H9 (cell line): Measurements from ENCODE around the gene RXRB. TPM values are rescaled to one million over a fixed set of nuclear protein-coding genes. Genes with fewer than 3 reads are reported as not detected.

Source experiments
- DNase-seq: peaks from one replicate; pipeline ENCODE4 v3.0.0-alpha.2; 2017
- H2AFZ ChIP-seq: one replicate; pipeline ENCODE4 v1.6.1; 2013; ENCODE audit warnings: mild to moderate bottlenecking, low read length, control low read depth, moderate library complexity
- H2AK5ac ChIP-seq: 2 replicates; pipeline ENCODE4 v1.6.1; 2013; ENCODE audit warnings: low read length, control low read depth, mixed read lengths; ENCODE audit not compliant: insufficient read length
- H2BK120ac ChIP-seq: one replicate; pipeline ENCODE4 v1.6.1; 2013; ENCODE audit warnings: low read depth, mild to moderate bottlenecking, low read length, control low read depth, inconsistent platforms; ENCODE audit not compliant: poor library complexity, severe bottlenecking
- H2BK12ac ChIP-seq: 2 replicates; pipeline ENCODE4 v1.6.1; 2013; ENCODE audit warnings: low read length, control low read depth, mixed read lengths, low read depth; ENCODE audit not compliant: insufficient read length
- H2BK15ac ChIP-seq: 2 replicates; pipeline ENCODE4 v1.6.1; 2013; ENCODE audit warnings: low read depth, low read length, control low read depth
- H2BK20ac ChIP-seq: one replicate; pipeline ENCODE4 v1.6.1; 2013; ENCODE audit warnings: low read depth, mild to moderate bottlenecking, low read length, control low read depth, inconsistent platforms; ENCODE audit not compliant: poor library complexity, severe bottlenecking
- H2BK5ac ChIP-seq: 2 replicates; pipeline ENCODE4 v1.6.1; 2013; ENCODE audit warnings: low read length, control low read depth, mixed read lengths; ENCODE audit not compliant: insufficient read length
- H3K14ac ChIP-seq: 2 replicates; pipeline ENCODE4 v1.6.1; 2013; ENCODE audit warnings: low read length, control low read depth; ENCODE audit not compliant: insufficient read depth
- H3K18ac ChIP-seq: 2 replicates; pipeline ENCODE4 v1.6.1; 2013; ENCODE audit warnings: low read depth, mild to moderate bottlenecking, mixed read lengths, low read length, control low read depth; ENCODE audit not compliant: insufficient read length
- H3K23ac ChIP-seq: 2 replicates; pipeline ENCODE4 v1.6.1; 2013; ENCODE audit warnings: low read length, control low read depth, mixed read lengths, low read depth; ENCODE audit not compliant: insufficient read length
- H3K23me2 ChIP-seq: 2 replicates; pipeline ENCODE4 v1.6.1; 2013; ENCODE audit warnings: low read depth, mild to moderate bottlenecking, mixed read lengths, low read length, control low read depth; ENCODE audit not compliant: insufficient read length, poor library complexity, severe bottlenecking
- H3K27ac ChIP-seq: 2 replicates; pipeline ENCODE4 v1.5.1; 2013; ENCODE audit warnings: low read length, control low read depth, mixed read lengths, low read depth; ENCODE audit not compliant: insufficient read length
- H3K27me3 ChIP-seq: 2 replicates; pipeline ENCODE4 v1.6.1; 2013; ENCODE audit warnings: low read length, control low read depth, inconsistent platforms; ENCODE audit not compliant: insufficient read depth
- H3K4ac ChIP-seq: 2 replicates; pipeline ENCODE4 v1.6.1; 2013; ENCODE audit warnings: low read depth, mild to moderate bottlenecking, control low read depth, inconsistent platforms, low read length, moderate library complexity
- H3K4me1 ChIP-seq: 2 replicates; pipeline ENCODE4 v1.6.1; 2013; ENCODE audit warnings: low read length, control low read depth, inconsistent platforms; ENCODE audit not compliant: insufficient read depth
- H3K4me2 ChIP-seq: 2 replicates; pipeline ENCODE4 v1.6.1; 2013; ENCODE audit warnings: low read length, control low read depth, mixed read lengths; ENCODE audit not compliant: insufficient read length, insufficient read depth
- H3K56ac ChIP-seq: 2 replicates; pipeline ENCODE4 v1.6.1; 2013; ENCODE audit warnings: low read depth, mild to moderate bottlenecking, mixed read lengths, low read length, control low read depth; ENCODE audit not compliant: insufficient read length
- H3K79me1 ChIP-seq: 2 replicates; pipeline ENCODE4 v1.6.1; 2013; ENCODE audit warnings: low read depth, mild to moderate bottlenecking, moderate library complexity, low read length, control low read depth, inconsistent platforms; ENCODE audit not compliant: insufficient read depth, poor library complexity, severe bottlenecking
- H3K79me2 ChIP-seq: 2 replicates; pipeline ENCODE4 v1.6.1; 2013; ENCODE audit warnings: low read length, control low read depth, inconsistent platforms; ENCODE audit not compliant: insufficient read depth
- H3K9ac ChIP-seq: 2 replicates; pipeline ENCODE4 v1.6.1; 2013; ENCODE audit warnings: low read length, control low read depth, mixed read lengths; ENCODE audit not compliant: insufficient read length; ENCODE audit errors: extremely low read depth
- H3K9me3 ChIP-seq: one replicate; pipeline ENCODE4 v1.6.1; 2013; ENCODE audit warnings: low read depth, low read length, inconsistent platforms; ENCODE audit not compliant: control insufficient read depth
- H3T11ph ChIP-seq: one replicate; pipeline ENCODE4 v1.6.1; 2013; ENCODE audit warnings: mild to moderate bottlenecking, low read length, control low read depth, inconsistent platforms
- H4K20me1 ChIP-seq: one replicate; pipeline ENCODE4 v1.6.1; 2013; ENCODE audit not compliant: control insufficient read depth, insufficient read length, insufficient read depth
- H4K5ac ChIP-seq: 2 replicates; pipeline ENCODE4 v1.6.1; 2013; ENCODE audit warnings: low read depth, mild to moderate bottlenecking, mixed read lengths, low read length, control low read depth; ENCODE audit not compliant: insufficient read length
- H4K8ac ChIP-seq: replicated peaks from 2 replicates; pipeline ENCODE4 v1.6.1; 2013; ENCODE audit warnings: low read length, control low read depth, mixed read lengths, low read depth; ENCODE audit not compliant: insufficient read length
- H4K91ac ChIP-seq: 2 replicates; pipeline ENCODE4 v1.6.1; 2013; ENCODE audit warnings: low read depth, mild to moderate bottlenecking, moderate library complexity, mixed read lengths, low read length, control low read depth; ENCODE audit not compliant: insufficient read length
- H3K27ac Mint-ChIP-seq, 3 experiments: 2 replicates in 2 of 3; 3 replicates in 1 of 3; pipeline ENCODE4 v1.8.0; 2020 to 2021; ENCODE audit warnings: mixed read lengths in 3 of 3, mild to moderate bottlenecking in 1 of 3, moderate library complexity in 1 of 3
- H3K27me3 Mint-ChIP-seq: 2 replicates; pipeline ENCODE4 v1.8.0; 2021; ENCODE audit warnings: low read depth, mild to moderate bottlenecking, moderate library complexity, mixed read lengths
- H3K36me3 Mint-ChIP-seq, 3 experiments: 2 replicates in 2 of 3; 3 replicates in 1 of 3; pipeline ENCODE4 v1.8.0; 2020 to 2021; ENCODE audit warnings: low read depth in 3 of 3, mixed read lengths in 3 of 3; ENCODE audit not compliant: insufficient read depth in 1 of 3
- H3K4me1 Mint-ChIP-seq, 2 experiments: 2 replicates each; pipeline ENCODE4 v1.8.0; 2020; ENCODE audit warnings: mixed read lengths in 2 of 2
- H3K4me3 Mint-ChIP-seq, 2 experiments: 2 replicates in 1 of 2; 3 replicates in 1 of 2; pipeline ENCODE4 v1.8.0; 2020 to 2021; ENCODE audit warnings: mild to moderate bottlenecking in 2 of 2, mixed read lengths in 2 of 2, moderate library complexity in 1 of 2
- H3K9me3 Mint-ChIP-seq, 2 experiments: 2 replicates in 1 of 2; 3 replicates in 1 of 2; pipeline ENCODE4 v1.8.0; 2020; ENCODE audit warnings: mild to moderate bottlenecking in 2 of 2, mixed read lengths in 2 of 2, moderate library complexity in 1 of 2
- CTCF ChIP-seq: fragments of 200-600 bp; sonication (generic); conservative IDR thresholded peaks from 3 replicates; pipeline ENCODE4 v1.8.0; 2021; ENCODE audit warnings: antibody characterized with exemption, mild to moderate bottlenecking
- WGBS: extraction: QIAGEN DNeasy Blood & Tissue Kit; methylation state at CpG from one replicate; pipeline ENCODE4 v1.1.7; 2013; ENCODE audit warnings: missing lambda C conversion rate, low lambda C conversion rate, mixed read lengths; ENCODE audit not compliant: insufficient read length; ENCODE audit errors: extremely low coverage; 5-methylcytosine and 5-hydroxymethylcytosine counted together
- total RNA-seq: library from RNA; stranded (reverse); gene quantifications from 2 replicates; pipeline ENCODE4 v1.2.1, GENCODE V29; 2021

The RXRB gene
- total RNA-seq, 1 experiment from 2014 or later = 14.8 TPM

GRCh38 chr6:33185190-33185589 lies 15.3 kb downstream of the RXRB start:
- Mint-ChIP-seq H3K27ac (no peak overlapping the region), H3K9me3 (no peaks in the 10 kb centered on the region; a peak in 1 of 5 replicates), H3K27me3 (peaks cover 58% of the 10 kb centered on the region), H3K4me1 (peaks cover 3 to 12% of the 10 kb centered on the region in 2 experiments), H3K36me3 (peaks cover 0 to under 1% (median 0%) of the 10 kb centered on the region in 3 experiments; a peak in 3 of 7 replicates), H3K4me3 (no peak overlapping the region)
- H3K56ac ChIP-seq = no peak overlapping the region
- H3K79me2 ChIP-seq = no peaks in the 10 kb centered on the region
- H4K91ac ChIP-seq = no peak overlapping the region
- H2AK5ac ChIP-seq = no peak overlapping the region
- H3K4me2 ChIP-seq = no peak overlapping the region
- no peak overlapping the region for H2AFZ ChIP-seq
- H3K23ac ChIP-seq = no peak overlapping the region
- H3K4ac ChIP-seq = no peak overlapping the region
- no peaks in the 10 kb centered on the region for H4K20me1 ChIP-seq
- no peak overlapping the region for H2BK20ac ChIP-seq
- no peak overlapping the region for H4K5ac ChIP-seq
- H3K14ac ChIP-seq = no peak overlapping the region
- no CpG with 5 or more reads among the region's 9 CpGs for WGBS
- H3T11ph ChIP-seq = no peak overlapping the region
- H2BK15ac ChIP-seq = no peak overlapping the region
- H4K8ac ChIP-seq = no peak overlapping the region
- no peaks in the 10 kb centered on the region for H3K79me1 ChIP-seq
- no peak for DNase-seq
- no peak for TF ChIP-seq CTCF
- H2BK120ac ChIP-seq = no peak overlapping the region
- H3K4me1 ChIP-seq = no peaks in the 10 kb centered on the region; the same call in 1 of the 2 replicates
- no peak overlapping the region for H2BK12ac ChIP-seq
- no peaks in the 10 kb centered on the region for H3K23me2 ChIP-seq
- H3K18ac ChIP-seq = no peak overlapping the region
- H3K27me3 ChIP-seq = no peaks in the 10 kb centered on the region; the same call in 1 of the 2 replicates
- H3K9me3 ChIP-seq = no peaks in the 10 kb centered on the region
- no peak overlapping the region for H3K27ac ChIP-seq
- no peak overlapping the region for H2BK5ac ChIP-seq
- no peak overlapping the region for H3K9ac ChIP-seq
